K562 (cell line): ENCODE results near the gene UBE2E1. TPM values are rescaled to one million over a fixed set of nuclear protein-coding genes. Genes with fewer than 3 reads are reported as not detected.

ENCODE experiments used
- ARID1B ChIP-seq: fragments of 450-650 bp; IDR thresholded peaks from 2 replicates; pipeline ENCODE4 v1.6.1; 2016; ENCODE audit warnings: antibody characterized with exemption, mild to moderate bottlenecking, inconsistent platforms
- CGGBP1 ChIP-seq: fragments of 250-450 bp; sonication (Bioruptor Pico); IDR thresholded peaks from 2 replicates; pipeline ENCODE4 v1.9.0; 2021; ENCODE audit warnings: mild to moderate bottlenecking
- CXXC5 ChIP-seq: fragments of 250-450 bp; sonication (Bioruptor Pico); IDR thresholded peaks from 2 replicates; pipeline ENCODE4 v1.8.0; 2022; ENCODE audit warnings: inconsistent platforms, mild to moderate bottlenecking, moderate library complexity
- ETS1 ChIP-seq: conservative IDR thresholded peaks from 2 replicates; pipeline ENCODE4 v1.6.1; 2011; ENCODE audit warnings: low read depth, mild to moderate bottlenecking, low read length; ENCODE audit not compliant: control insufficient read depth
- ETS2 ChIP-seq: IDR thresholded peaks from 2 replicates; pipeline ENCODE4 v1.6.1; 2016; ENCODE audit warnings: borderline replicate concordance, missing genetic modification characterization, mild to moderate bottlenecking, moderate library complexity, missing compliant biosample characterization; ENCODE audit not compliant: poor library complexity, severe bottlenecking
- GATAD2A ChIP-seq: fragments of 450-650 bp; IDR thresholded peaks from 2 replicates; pipeline ENCODE4 v1.6.1; 2017
- HBP1 ChIP-seq: fragments of 450-650 bp; formaldehyde crosslinking; IDR thresholded peaks from 2 replicates; pipeline ENCODE4 v1.4.0; 2022; ENCODE audit warnings: missing genetic modification characterization
- LARP7 ChIP-seq: fragments of 450-650 bp; IDR thresholded peaks from 2 replicates; pipeline ENCODE4 v1.6.1; 2016
- POLR2AphosphoS2 ChIP-seq: IDR thresholded peaks from 2 replicates; pipeline ENCODE4 v1.6.1; 2012; ENCODE audit warnings: low read length, improper control_type of control experiment
- RBM34 ChIP-seq: fragments of 200-400 bp; formaldehyde crosslinking; IDR thresholded peaks from 2 replicates; pipeline ENCODE4 v1.6.1; 2018; ENCODE audit warnings: low read length, borderline replicate concordance; ENCODE audit not compliant: insufficient read depth
- SMAD3 ChIP-seq: fragments of 450-650 bp; formaldehyde crosslinking; conservative IDR thresholded peaks from 2 replicates; pipeline ENCODE4 v1.4.0; 2020; ENCODE audit warnings: mild to moderate bottlenecking
- SREBF1 ChIP-seq: fragments of 150-350 bp; IDR thresholded peaks from 2 replicates; pipeline ENCODE4 v1.6.1; 2014; ENCODE audit warnings: antibody characterized with exemption, low read depth, low read length, borderline replicate concordance
- ZBTB9 ChIP-seq: fragments of 450-650 bp; formaldehyde crosslinking; IDR thresholded peaks from 2 replicates; pipeline ENCODE4 v1.4.0; 2020; ENCODE audit warnings: mild to moderate bottlenecking, moderate library complexity
- ZKSCAN1 ChIP-seq: fragments of 150-350 bp; IDR thresholded peaks from 2 replicates; pipeline ENCODE4 v1.6.1; 2016; ENCODE audit warnings: low read depth, low read length
- ZNF583 ChIP-seq: fragments of 250-450 bp; sonication (Bioruptor Pico); IDR thresholded peaks from 2 replicates; pipeline ENCODE4 v1.4.0; 2020
- ZNF644 ChIP-seq: fragments of 200-800 bp; sonication (Bioruptor generic); IDR thresholded peaks from 2 replicates; pipeline ENCODE4 v1.6.1; 2016; ENCODE audit warnings: low read depth, missing genetic modification characterization, missing compliant biosample characterization
- polyA plus RNA-seq, 8 experiments: library from polyadenylated mRNA; depleted of rRNA in 4 of 8; stranded (reverse) in 5 of 8; unstranded in 3 of 8; fragments of >200 nt; fragmentation: Nextera tagmentation in 2 of 8; fragmentation: Illumina TruSeq in 1 of 8; extraction: Ambion mirVana in 2 of 8; extraction: Trizol in 1 of 8; gene quantifications; 2 replicates each; pipeline versions ENCODE4 v1.2.1 to v1.2.3, GENCODE V29; 2011 to 2014; ENCODE audit warnings: inconsistent platforms in 1 of 8, missing spikeins in 1 of 8
- total RNA-seq, 7 experiments: library from RNA; depleted of rRNA in 6 of 7; stranded (reverse); fragments of >200 nt in 6 of 7; fragmentation: Illumina TruSeq in 2 of 7; extraction: Trizol in 2 of 7; gene quantifications; 2 replicates each; pipeline versions ENCODE4 v1.2.1 to v1.2.3, GENCODE V29; 2011 to 2021; ENCODE audit warnings: low replicate concordance in 1 of 7
- TF ChIP-seq, protein P1 (sequence below): sonication (generic); formaldehyde crosslinking; IDR thresholded peaks from 2 replicates; pipeline ENCODE4 v1.8.0; 2023; ENCODE audit warnings: mild to moderate bottlenecking, missing genetic modification reagents
- TF ChIP-seq, protein P2 (sequence below): fragments of 450-650 bp; IDR thresholded peaks from 2 replicates; pipeline ENCODE4 v1.6.1; 2016; ENCODE audit warnings: missing biosample characterization, missing genetic modification characterization

The UBE2E1 gene
- total and polyA plus RNA-seq, 9 of the 15 experiments (the other 6 are each of a cell fraction or from before 2014, with no cell fraction given): 54.4 to 294 (median 165) TPM

DNA sequence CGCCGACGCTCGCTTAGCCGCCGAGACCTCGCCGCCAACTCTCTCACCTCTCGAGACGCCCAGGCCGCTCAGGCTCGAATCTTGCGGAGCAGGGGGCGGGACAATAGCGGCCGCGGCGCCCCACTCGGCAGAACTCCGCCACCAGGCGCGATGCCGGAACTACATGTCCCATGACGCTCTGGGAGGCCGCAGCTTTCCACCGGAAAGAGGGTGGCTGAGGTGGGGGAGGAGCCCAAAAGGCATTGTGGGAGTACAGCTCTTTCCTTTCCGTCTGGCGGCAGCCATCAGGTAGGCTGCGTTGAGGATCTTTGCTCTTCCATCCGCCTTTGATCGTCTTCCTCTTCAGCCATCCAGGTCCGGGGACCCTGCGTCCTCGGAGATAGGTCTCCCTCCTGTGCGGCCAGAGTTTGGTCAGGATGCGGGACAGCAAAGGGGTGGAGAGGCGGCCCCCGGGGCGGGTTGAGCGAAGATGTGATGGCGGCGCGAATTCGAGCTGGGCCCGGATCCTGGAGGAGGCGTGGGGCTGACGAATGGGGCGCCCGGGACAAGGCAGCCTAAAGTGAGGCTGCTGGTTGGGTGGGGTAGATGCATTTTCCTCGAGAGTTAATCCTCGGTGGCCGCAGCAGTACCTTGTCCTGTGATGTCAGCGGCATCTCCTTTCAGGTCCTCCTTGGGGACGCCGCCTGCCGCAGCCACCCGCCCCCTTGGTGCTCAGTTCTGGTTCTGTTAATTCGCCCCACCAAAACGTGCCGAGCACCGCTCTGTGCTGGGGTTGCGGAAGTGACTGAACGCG, 111.3 kb downstream of the UBE2E1 start, which contains the start of the genes NKIRAS1 and RPL15 (continued):
- TF ChIP-seq, protein P1, sequence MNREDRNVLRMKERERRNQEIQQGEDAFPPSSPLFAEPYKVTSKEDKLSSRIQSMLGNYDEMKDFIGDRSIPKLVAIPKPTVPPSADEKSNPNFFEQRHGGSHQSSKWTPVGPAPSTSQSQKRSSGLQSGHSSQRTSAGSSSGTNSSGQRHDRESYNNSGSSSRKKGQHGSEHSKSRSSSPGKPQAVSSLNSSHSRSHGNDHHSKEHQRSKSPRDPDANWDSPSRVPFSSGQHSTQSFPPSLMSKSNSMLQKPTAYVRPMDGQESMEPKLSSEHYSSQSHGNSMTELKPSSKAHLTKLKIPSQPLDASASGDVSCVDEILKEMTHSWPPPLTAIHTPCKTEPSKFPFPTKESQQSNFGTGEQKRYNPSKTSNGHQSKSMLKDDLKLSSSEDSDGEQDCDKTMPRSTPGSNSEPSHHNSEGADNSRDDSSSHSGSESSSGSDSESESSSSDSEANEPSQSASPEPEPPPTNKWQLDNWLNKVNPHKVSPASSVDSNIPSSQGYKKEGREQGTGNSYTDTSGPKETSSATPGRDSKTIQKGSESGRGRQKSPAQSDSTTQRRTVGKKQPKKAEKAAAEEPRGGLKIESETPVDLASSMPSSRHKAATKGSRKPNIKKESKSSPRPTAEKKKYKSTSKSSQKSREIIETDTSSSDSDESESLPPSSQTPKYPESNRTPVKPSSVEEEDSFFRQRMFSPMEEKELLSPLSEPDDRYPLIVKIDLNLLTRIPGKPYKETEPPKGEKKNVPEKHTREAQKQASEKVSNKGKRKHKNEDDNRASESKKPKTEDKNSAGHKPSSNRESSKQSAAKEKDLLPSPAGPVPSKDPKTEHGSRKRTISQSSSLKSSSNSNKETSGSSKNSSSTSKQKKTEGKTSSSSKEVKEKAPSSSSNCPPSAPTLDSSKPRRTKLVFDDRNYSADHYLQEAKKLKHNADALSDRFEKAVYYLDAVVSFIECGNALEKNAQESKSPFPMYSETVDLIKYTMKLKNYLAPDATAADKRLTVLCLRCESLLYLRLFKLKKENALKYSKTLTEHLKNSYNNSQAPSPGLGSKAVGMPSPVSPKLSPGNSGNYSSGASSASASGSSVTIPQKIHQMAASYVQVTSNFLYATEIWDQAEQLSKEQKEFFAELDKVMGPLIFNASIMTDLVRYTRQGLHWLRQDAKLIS (CRISPR knock-in tag): peak; percentile 99
- TF ChIP-seq ZNF583 (peak; percentile 72; the same call in 1 of the 2 replicates), SREBF1 (no peak), ZBTB9 (CRISPR knock-in tag) (peak; percentile 73; the same call in 1 of the 2 replicates), HBP1 (peak; percentile 26; the same call in 1 of the 2 replicates), GATAD2A (peak; percentile 12; the same call in 1 of the 2 replicates), RBM34 (no peak), ETS2 (tag) (no peak), CXXC5 (peak; percentile 95), ZKSCAN1 (peak; percentile 14; the same call in 1 of the 2 replicates), ETS1 (peak; percentile 95; the same call in 1 of the 2 replicates), ARID1B (peak; percentile 63), LARP7 (peak; percentile 55; the same call in 1 of the 2 replicates), SMAD3 (CRISPR knock-in tag) (peak; percentile 84), POLR2AphosphoS2 (peak; percentile 96), CGGBP1 (CRISPR knock-in tag) (peak; percentile 92), ZNF644 (0 out of 2 replicates have a peak, but pooled peaks have one; percentile 53)
- TF ChIP-seq, protein P2, sequence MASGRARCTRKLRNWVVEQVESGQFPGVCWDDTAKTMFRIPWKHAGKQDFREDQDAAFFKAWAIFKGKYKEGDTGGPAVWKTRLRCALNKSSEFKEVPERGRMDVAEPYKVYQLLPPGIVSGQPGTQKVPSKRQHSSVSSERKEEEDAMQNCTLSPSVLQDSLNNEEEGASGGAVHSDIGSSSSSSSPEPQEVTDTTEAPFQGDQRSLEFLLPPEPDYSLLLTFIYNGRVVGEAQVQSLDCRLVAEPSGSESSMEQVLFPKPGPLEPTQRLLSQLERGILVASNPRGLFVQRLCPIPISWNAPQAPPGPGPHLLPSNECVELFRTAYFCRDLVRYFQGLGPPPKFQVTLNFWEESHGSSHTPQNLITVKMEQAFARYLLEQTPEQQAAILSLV (tag): no peak
